ENCODE measurements around the gene KDM4F. TPM values are rescaled to one million over a fixed set of nuclear protein-coding genes. Genes with fewer than 3 reads are reported as not detected.

KDM4F gene
- polyA plus RNA-seq, 2 of the 4 experiments (the other 2 are of a cell fraction): not detected

DNA sequence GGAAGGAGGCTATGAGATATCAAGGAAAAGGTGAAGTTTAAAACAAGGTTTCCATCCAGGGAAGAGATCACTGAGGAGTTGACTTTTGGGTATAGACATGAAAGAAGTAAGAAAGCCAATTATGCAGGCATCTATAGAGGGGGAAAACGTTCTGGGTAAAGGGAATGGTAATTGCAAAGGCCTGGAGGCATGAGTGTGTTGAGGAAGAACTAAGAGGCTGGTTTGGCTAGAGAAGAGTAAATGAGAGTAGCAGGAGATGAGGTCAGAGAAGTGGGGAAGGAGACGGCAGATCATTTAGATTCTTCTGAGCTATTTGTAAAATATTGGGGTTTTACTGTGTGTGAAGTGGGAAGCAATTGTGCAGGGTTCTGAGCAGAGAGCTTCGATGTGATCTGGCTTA, 48.0 kb downstream of the KDM4F start (continued):
- no peak for TF ChIP-seq CHD4 (IDR thresholded peaks at IDR 0.05; ENCODE audit: borderline replicate concordance)

DNA sequence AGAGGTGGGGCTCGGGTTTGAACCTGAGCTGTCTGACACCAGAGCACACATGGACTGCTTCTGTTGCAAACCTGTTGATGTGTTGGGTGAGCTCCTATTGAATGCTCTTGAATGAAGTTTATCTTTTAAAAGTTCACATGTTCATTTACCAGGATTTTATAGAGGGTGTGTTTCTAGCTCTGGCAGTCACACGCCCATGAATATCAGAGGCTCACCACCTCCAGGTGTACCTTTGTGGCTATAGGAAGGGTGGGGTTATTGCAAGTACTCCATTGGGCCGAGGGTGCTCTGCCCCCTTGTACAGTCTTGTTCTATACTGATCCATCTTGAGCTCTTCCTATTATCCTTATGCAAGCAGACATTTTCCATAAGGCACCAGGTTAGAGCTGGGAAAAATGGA, 49.6 kb downstream of the KDM4F start:
- TF ChIP-seq FOXS1 (CRISPR knock-in tag; IDR thresholded peaks at IDR 0.05): no peak
- TF ChIP-seq CBX2 (IDR thresholded peaks at IDR 0.05; ENCODE audit: borderline replicate concordance, low read depth): no peak
- TF ChIP-seq SREBF2 (IDR thresholded peaks at IDR 0.05): no peak
- no peak for TF ChIP-seq EHMT2 (IDR thresholded peaks at IDR 0.05; ENCODE audit: low read depth)
- no peak for TF ChIP-seq ZFP36 (IDR thresholded peaks at IDR 0.05; ENCODE audit: borderline replicate concordance, partially characterized antibody)
- no peak for TF ChIP-seq RAD21 (conservative IDR thresholded peaks at IDR 0.05 in 1 of 2, IDR thresholded peaks at IDR 0.05 in 1 of 2)
- TF ChIP-seq NR3C1 (IDR thresholded peaks at IDR 0.05): no peak
- TF ChIP-seq, protein P1, sequence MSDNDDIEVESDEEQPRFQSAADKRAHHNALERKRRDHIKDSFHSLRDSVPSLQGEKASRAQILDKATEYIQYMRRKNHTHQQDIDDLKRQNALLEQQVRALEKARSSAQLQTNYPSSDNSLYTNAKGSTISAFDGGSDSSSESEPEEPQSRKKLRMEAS (IDR thresholded peaks at IDR 0.05): no peak
- no peak for TF ChIP-seq HOXA7 (CRISPR knock-in tag; IDR thresholded peaks at IDR 0.05)
- TF ChIP-seq, protein P2, sequence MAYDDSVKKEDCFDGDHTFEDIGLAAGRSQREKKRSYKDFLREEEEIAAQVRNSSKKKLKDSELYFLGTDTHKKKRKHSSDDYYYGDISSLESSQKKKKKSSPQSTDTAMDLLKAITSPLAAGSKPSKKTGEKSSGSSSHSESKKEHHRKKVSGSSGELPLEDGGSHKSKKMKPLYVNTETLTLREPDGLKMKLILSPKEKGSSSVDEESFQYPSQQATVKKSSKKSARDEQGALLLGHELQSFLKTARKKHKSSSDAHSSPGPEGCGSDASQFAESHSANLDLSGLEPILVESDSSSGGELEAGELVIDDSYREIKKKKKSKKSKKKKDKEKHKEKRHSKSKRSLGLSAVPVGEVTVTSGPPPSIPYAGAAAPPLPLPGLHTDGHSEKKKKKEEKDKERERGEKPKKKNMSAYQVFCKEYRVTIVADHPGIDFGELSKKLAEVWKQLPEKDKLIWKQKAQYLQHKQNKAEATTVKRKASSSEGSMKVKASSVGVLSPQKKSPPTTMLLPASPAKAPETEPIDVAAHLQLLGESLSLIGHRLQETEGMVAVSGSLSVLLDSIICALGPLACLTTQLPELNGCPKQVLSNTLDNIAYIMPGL (CRISPR knock-in tag; IDR thresholded peaks at IDR 0.05; ENCODE audit: borderline replicate concordance): no peak
- no peak for TF ChIP-seq HDAC2 (IDR thresholded peaks at IDR 0.05)
- TF ChIP-seq FOSB (CRISPR knock-in tag; IDR thresholded peaks at IDR 0.05): no peak
- no peak for TF ChIP-seq ESRRA (IDR thresholded peaks at IDR 0.05; ENCODE audit: borderline replicate concordance, low read length)
- TF ChIP-seq, protein P3, sequence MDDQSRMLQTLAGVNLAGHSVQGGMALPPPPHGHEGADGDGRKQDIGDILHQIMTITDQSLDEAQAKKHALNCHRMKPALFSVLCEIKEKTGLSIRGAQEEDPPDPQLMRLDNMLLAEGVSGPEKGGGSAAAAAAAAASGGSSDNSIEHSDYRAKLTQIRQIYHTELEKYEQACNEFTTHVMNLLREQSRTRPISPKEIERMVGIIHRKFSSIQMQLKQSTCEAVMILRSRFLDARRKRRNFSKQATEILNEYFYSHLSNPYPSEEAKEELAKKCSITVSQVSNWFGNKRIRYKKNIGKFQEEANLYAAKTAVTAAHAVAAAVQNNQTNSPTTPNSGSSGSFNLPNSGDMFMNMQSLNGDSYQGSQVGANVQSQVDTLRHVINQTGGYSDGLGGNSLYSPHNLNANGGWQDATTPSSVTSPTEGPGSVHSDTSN (IDR thresholded peaks at IDR 0.05): no peak
- no peak for TF ChIP-seq NFE2L2 (conservative IDR thresholded peaks at IDR 0.05; ENCODE audit: low read length)
- Histone ChIP-seq H3K4me1 (no peaks in the 10 kb centered on the region; the same call in 2 of the 3 replicates), H3K4me3 (no peak overlapping the region), H3K27ac (no peak overlapping the region), H3K9me3 (no peaks in the 10 kb centered on the region), H3K4me2 (no peak overlapping the region)
- WGBS (ENCODE audit: missing lambda C conversion rate): 86% methylated on average over 3 of the region's 3 CpGs
- DNase-seq (ENCODE audit: low read depth in 1 of 2, low spot score in 1 of 2) (no peak), ATAC-seq (no peak), FAIRE-seq (no peak)
- ChIA-PET POLR2A (no interaction called here), CTCF (interaction anchor here (0.6 kb wide), 1 partner anchor 1168 kb away, joined by 3 read pairs; no protein-coding TSS in a partner anchor)

DNA sequence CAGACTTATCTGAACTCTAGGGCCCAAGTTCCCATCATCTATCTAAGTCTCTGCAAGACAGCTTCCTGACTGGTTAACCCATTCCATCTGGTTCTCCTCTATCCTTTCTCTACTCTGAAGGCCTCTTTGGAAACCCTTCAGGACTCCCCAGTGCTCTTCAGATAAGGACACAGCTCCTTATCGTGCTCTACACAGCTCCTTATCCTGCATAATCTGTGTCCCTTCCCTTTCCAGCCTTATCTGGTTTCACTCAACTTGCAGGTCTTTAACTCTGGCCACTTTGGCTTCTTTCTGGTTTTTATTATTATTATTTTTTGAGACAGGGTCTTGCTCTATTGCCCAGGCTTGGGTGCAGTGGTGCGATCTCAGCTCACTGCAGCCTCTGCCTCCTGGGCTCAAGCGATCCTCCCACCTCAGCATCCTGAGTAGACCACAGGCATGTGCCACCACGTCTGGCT, 51.0 kb downstream of the KDM4F start:
- CTCF ChIA-PET: no interaction called here
- ATAC-seq: no peak
- 90% methylated on average over 4 of the region's 4 CpGs for WGBS (ENCODE audit: missing lambda C conversion rate)

More for the DNA sequence above, 51.0 kb downstream of the KDM4F start:
- POLR2A ChIA-PET: no interaction called here
- no peaks in the 10 kb centered on the region for H3K9me3 ChIP-seq
- H3K27ac ChIP-seq: no peak overlapping the region
- H3K4me2 ChIP-seq: no peak overlapping the region
- no peaks in the 10 kb centered on the region for H3K4me1 ChIP-seq
- H3K4me3 ChIP-seq: no peak overlapping the region
- DNase-seq (ENCODE audit: low read depth in 1 of 2, low spot score in 1 of 2): no peak
- FAIRE-seq: no peak
- TF ChIP-seq ZSCAN20 (CRISPR knock-in tag; IDR thresholded peaks at IDR 0.05): no peak
- TF ChIP-seq, protein P4, sequence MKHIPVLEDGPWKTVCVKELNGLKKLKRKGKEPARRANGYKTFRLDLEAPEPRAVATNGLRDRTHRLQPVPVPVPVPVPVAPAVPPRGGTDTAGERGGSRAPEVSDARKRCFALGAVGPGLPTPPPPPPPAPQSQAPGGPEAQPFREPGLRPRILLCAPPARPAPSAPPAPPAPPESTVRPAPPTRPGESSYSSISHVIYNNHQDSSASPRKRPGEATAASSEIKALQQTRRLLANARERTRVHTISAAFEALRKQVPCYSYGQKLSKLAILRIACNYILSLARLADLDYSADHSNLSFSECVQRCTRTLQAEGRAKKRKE (CRISPR knock-in tag; IDR thresholded peaks at IDR 0.05; ENCODE audit: low read depth): no peak
- no peak for TF ChIP-seq MAZ (IDR thresholded peaks at IDR 0.05; ENCODE audit: borderline replicate concordance, low read depth, low read length)
- TF ChIP-seq GATA3 (IDR thresholded peaks at IDR 0.05; ENCODE audit: borderline replicate concordance): no peak

Other genes with a start within 250 kb of the KDM4F start
- gene CWC15, start 75.9 kb upstream of the KDM4F start, polyA plus RNA-seq (2011; rRNA removed): 31.8 and 42.8 TPM in 2 replicates
- 37.6 to 39.2 TPM (median 38.3 TPM) in 3 replicates for gene CWC15, start 75.9 kb upstream of the KDM4F start, polyA plus RNA-seq (2017; fragmentation: RNase III; extraction: RNeasy Plus Mini Kit Qiagen cat#74134 plus additional on column Dnase treatment)
- gene KDM4D, start 75.7 kb upstream of the KDM4F start, polyA plus RNA-seq (2011; rRNA removed): 0.77 and 1.1 TPM in 2 replicates
- gene KDM4D, start 75.7 kb upstream of the KDM4F start, polyA plus RNA-seq (2017; fragmentation: RNase III; extraction: RNeasy Plus Mini Kit Qiagen cat#74134 plus additional on column Dnase treatment): 0.56 to 0.74 TPM (median 0.58 TPM) in 3 replicates
- gene KDM4E, start 24.2 kb upstream of the KDM4F start, polyA plus RNA-seq (2011; rRNA removed): not detected in 2 replicates
- gene KDM4E, start 24.2 kb upstream of the KDM4F start, polyA plus RNA-seq (2017; fragmentation: RNase III; extraction: RNeasy Plus Mini Kit Qiagen cat#74134 plus additional on column Dnase treatment): not detected in 3 replicates
- gene SRSF8, start 17.5 kb downstream of the KDM4F start, polyA plus RNA-seq (2011; rRNA removed): 27.6 and 30.2 TPM in 2 replicates
- 15.1 to 16.7 TPM (median 15.5 TPM) in 3 replicates for gene SRSF8, start 17.5 kb downstream of the KDM4F start, polyA plus RNA-seq (2017; fragmentation: RNase III; extraction: RNeasy Plus Mini Kit Qiagen cat#74134 plus additional on column Dnase treatment)
- 8.1 and 8.3 TPM in 2 replicates for gene ENDOD1, start 40.4 kb downstream of the KDM4F start, polyA plus RNA-seq (2011; rRNA removed)
- gene ENDOD1, start 40.4 kb downstream of the KDM4F start, polyA plus RNA-seq (2017; fragmentation: RNase III; extraction: RNeasy Plus Mini Kit Qiagen cat#74134 plus additional on column Dnase treatment): 8.0 to 8.8 TPM (median 8.6 TPM) in 3 replicates
- 3.3 and 3.6 TPM in 2 replicates for gene SESN3, start 181.8 kb downstream of the KDM4F start, polyA plus RNA-seq (2011; rRNA removed)
- gene SESN3, start 181.8 kb downstream of the KDM4F start, polyA plus RNA-seq (2017; fragmentation: RNase III; extraction: RNeasy Plus Mini Kit Qiagen cat#74134 plus additional on column Dnase treatment): 0.31 to 0.46 TPM (median 0.35 TPM) in 3 replicates

Measured in A549 (cell line).